B cell (primary cell): ENCODE results near the gene PLXNB1. TPM values are rescaled to one million over a fixed set of nuclear protein-coding genes. Genes with fewer than 3 reads are reported as not detected.
A peak's percentile ranks its signal among the peaks of the same experiment; 100 is the strongest.

Experiments used
- ATAC-seq: fragments of 200-7000 bp; cut with Tn5 transposase; one replicate; pipeline ENCODE4 v1.10.0; 2021; ENCODE audit warnings: low read depth, mild to moderate bottlenecking, moderate number of reproducible peaks, moderate library complexity
- CTCF ChIA-PET: fragments of 350-600 bp; sonication (Branson Sonifier 250); formaldehyde crosslinking; loops from one replicate; lab custom pipeline; 2021; ENCODE audit warnings: antibody characterized with exemption, inconsistent platforms; lab: Charles Lee
- POLR2A ChIA-PET: fragments of 350-600 bp; sonication (Branson Sonifier 250); formaldehyde crosslinking; loops from one replicate; lab custom pipeline; 2021; ENCODE audit warnings: antibody characterized with exemption; lab: Charles Lee
- DNase-seq: peaks from one replicate; pipeline ENCODE4 v3.0.0; 2013
- H2AFZ ChIP-seq: 2 replicates; pipeline ENCODE4 v1.6.1; 2012; ENCODE audit warnings: mild to moderate bottlenecking, low read depth, low read length; ENCODE audit not compliant: insufficient read depth, poor library complexity, severe bottlenecking
- H3K27ac ChIP-seq, 2 donors: 1 replicate in 1 of 2; 2 replicates in 1 of 2; pipeline ENCODE4 v1.5.1; 2012 to 2013; ENCODE audit warnings: low read length in 2 of 2, mild to moderate bottlenecking in 2 of 2, moderate library complexity in 1 of 2
- H3K27me3 ChIP-seq, 4 experiments: fragments of 200-600 bp in 1 of 4; sonication (generic) in 1 of 4; replicated peaks in 1 of 4; 1 replicate in 2 of 4; 2 replicates in 2 of 4; pipeline versions ENCODE4 v1.6.1 to v1.7.0; 2013 to 2016; ENCODE audit warnings: low read length in 3 of 4, mild to moderate bottlenecking in 2 of 4, mixed read lengths in 1 of 4, moderate library complexity in 1 of 4; ENCODE audit not compliant: insufficient read depth in 4 of 4, control insufficient read depth in 3 of 4; ENCODE audit errors: control extremely low read depth in 1 of 4
- H3K36me3 ChIP-seq, 2 experiments: replicated peaks in 1 of 2; 1 replicate in 1 of 2; 2 replicates in 1 of 2; pipeline versions ENCODE4 v1.6.1 to v1.7.1; 2013; ENCODE audit warnings: low read length in 1 of 2; ENCODE audit not compliant: insufficient read depth in 2 of 2, control insufficient read depth in 1 of 2; ENCODE audit errors: control extremely low read depth in 1 of 2, extremely low read depth in 1 of 2
- H3K4me1 ChIP-seq, 2 donors: fragments of 200-600 bp in 1 of 2; sonication (generic) in 1 of 2; 1 replicate in 1 of 2; 2 replicates in 1 of 2; pipeline versions ENCODE4 v1.5.1 to v1.6.1; 2013 to 2017; ENCODE audit warnings: low read length in 2 of 2; ENCODE audit not compliant: control insufficient read depth in 2 of 2, insufficient read depth in 2 of 2
- H3K4me2 ChIP-seq: replicated peaks from 2 replicates; pipeline ENCODE3; 2012; ENCODE audit warnings: mild to moderate bottlenecking, low read depth, low read length; ENCODE audit not compliant: poor library complexity, severe bottlenecking
- H3K4me3 ChIP-seq, 5 experiments: fragments of 200-600 bp in 1 of 5; sonication (generic) in 1 of 5; 1 replicate in 3 of 5; 2 replicates in 2 of 5; pipeline versions ENCODE4 v1.5.1 to v1.7.0; 2011 to 2016; ENCODE audit warnings: low read length in 4 of 5, mild to moderate bottlenecking in 4 of 5, low read depth in 2 of 5, control low read depth in 1 of 5, moderate library complexity in 1 of 5; ENCODE audit not compliant: insufficient read depth in 1 of 5; ENCODE audit errors: control extremely low read depth in 1 of 5, extremely low read depth in 1 of 5
- H3K79me2 ChIP-seq: fragments of 200-600 bp; sonication (generic); one replicate; pipeline ENCODE4 v1.6.0; 2016; ENCODE audit warnings: low read length; ENCODE audit not compliant: control insufficient read depth, insufficient read depth
- H3K9ac ChIP-seq: fragments of 200-600 bp; sonication (generic); 2 replicates; pipeline ENCODE4 v1.6.1; 2017; ENCODE audit warnings: mild to moderate bottlenecking, low read length, moderate library complexity
- H3K9me3 ChIP-seq, 3 donors: one replicate each; pipeline versions ENCODE4 v1.6.1 to v1.7.1; 2013; ENCODE audit warnings: low read length in 2 of 3; ENCODE audit not compliant: control insufficient read depth in 2 of 3, insufficient read depth in 1 of 3; ENCODE audit errors: control extremely low read depth in 1 of 3
- H4K20me1 ChIP-seq: 2 replicates; pipeline ENCODE4 v1.6.0; 2012; ENCODE audit warnings: mild to moderate bottlenecking, low read length; ENCODE audit not compliant: insufficient read depth, control insufficient read depth, poor library complexity, severe bottlenecking
- H3K27ac Mint-ChIP-seq: one replicate; pipeline ENCODE4 v1.8.0; 2021; ENCODE audit warnings: mixed read lengths
- H3K27me3 Mint-ChIP-seq: one replicate; pipeline ENCODE4 v1.8.0; 2021; ENCODE audit warnings: mixed read lengths
- H3K4me1 Mint-ChIP-seq: one replicate; pipeline ENCODE4 v1.8.0; 2021; ENCODE audit warnings: mixed read lengths
- H3K4me3 Mint-ChIP-seq: one replicate; pipeline ENCODE4 v1.8.0; 2021; ENCODE audit warnings: mixed read lengths
- H3K9me3 Mint-ChIP-seq: one replicate; pipeline ENCODE4 v1.8.0; 2022; ENCODE audit warnings: mixed read lengths; ENCODE audit not compliant: insufficient read depth
- EZH2 ChIP-seq: IDR thresholded peaks from 2 replicates; pipeline ENCODE4 v1.6.1; 2012; ENCODE audit warnings: borderline replicate concordance, low read depth, mild to moderate bottlenecking, moderate library complexity, low read length; ENCODE audit not compliant: insufficient read depth, poor library complexity, severe bottlenecking
- WGBS: methylation state at CpG from one replicate; pipeline ENCODE4 v1.1.5; 2013; ENCODE audit warnings: missing lambda C conversion rate; ENCODE audit not compliant: insufficient coverage; 5-methylcytosine and 5-hydroxymethylcytosine counted together
- intact Hi-C: fragments of 100-400 bp; cut with micrococcal nuclease; formaldehyde crosslinking; loops from one replicate; pipeline ENCODE4 v1.10.0; 2022
- polyA plus RNA-seq: library from polyadenylated mRNA; depleted of rRNA; stranded (reverse); fragments of >200 nt; gene quantifications from 2 replicates; pipeline ENCODE4 v1.2.3, GENCODE V29; 2012
- total RNA-seq, 2 donors: library from RNA; stranded (reverse); fragments of 120-200 nt in 1 of 2; gene quantifications; 1 replicate in 1 of 2; 2 replicates in 1 of 2; pipeline versions ENCODE4 v1.2.3 to v1.2.4, GENCODE V29; 2013 to 2022
- TF ChIP-seq, protein P1 (sequence below): fragments of 200-600 bp; IDR thresholded peaks from one replicate; pipeline ENCODE4 v1.8.0; 2022; ENCODE audit warnings: antibody characterized with exemption, mild to moderate bottlenecking

The PLXNB1 gene
- total and polyA plus RNA-seq, 2 donors (not counting 1 experiment from before 2014, with no cell fraction given): 0.95 to 5.0 TPM

DNA sequence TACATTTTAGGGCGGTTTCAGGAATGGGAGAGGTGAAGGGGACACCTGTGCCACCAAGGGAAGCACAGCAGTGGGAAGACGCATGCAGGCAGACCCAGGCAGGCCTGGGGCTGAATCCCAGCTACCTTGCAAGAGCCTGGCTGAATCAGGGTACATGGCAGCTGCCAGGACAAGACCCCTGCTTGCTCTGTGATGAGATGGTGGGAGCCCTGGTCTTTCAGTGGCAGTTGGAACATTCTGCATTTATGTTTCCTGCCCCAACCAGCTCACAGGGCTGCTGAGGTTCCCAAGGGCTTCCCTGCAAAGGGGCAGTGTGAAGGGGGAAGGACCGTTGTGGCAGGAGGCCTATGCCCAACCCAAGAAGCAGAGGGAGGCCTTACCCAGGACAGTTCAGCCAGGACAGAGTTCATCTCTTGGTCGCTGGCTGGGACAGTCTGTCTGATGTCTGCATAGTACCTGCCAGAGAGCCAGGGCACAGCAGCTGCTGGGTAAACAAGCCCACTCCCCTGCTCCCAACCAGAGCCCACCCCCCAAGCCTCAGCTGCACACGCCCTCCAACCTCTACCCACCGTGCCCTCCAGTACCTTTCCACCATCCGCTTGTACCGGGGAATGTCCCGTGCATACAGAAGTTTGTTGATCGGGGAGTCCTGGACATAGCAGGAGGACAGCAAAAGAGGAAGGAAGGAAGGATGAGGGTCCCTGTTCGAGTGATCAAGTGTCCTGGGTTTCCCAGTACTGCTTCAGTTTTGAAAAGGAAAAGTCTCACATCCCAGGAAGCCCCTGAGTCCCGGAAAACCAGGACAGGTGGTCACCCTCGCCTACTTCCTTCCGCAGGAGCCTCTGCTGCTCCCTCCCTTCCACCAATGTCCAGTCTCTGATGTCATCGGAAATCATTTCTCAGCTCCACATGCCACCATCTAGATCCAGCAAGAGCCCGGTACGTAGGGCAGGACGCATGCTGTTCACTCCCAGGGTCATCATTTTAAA, 23.1 kb downstream of the PLXNB1 start:
- Histone ChIP-seq H2AFZ (no peak overlapping the region), H3K9me3 (no peaks in the 10 kb centered on the region), H4K20me1 (no peaks in the 10 kb centered on the region), H3K27ac (no peak overlapping the region), H3K36me3 (no peaks in the 10 kb centered on the region), H3K9ac (no peak overlapping the region), H3K4me3 (no peak overlapping the region), H3K79me2 (no peaks in the 10 kb centered on the region), H3K4me1 (no peaks in the 10 kb centered on the region), H3K27me3 (no peaks in the 10 kb centered on the region), H3K4me2 (no peak overlapping the region)
- intact Hi-C loops: no loop called here
- H3K27me3 Mint-ChIP-seq: no peaks in the 10 kb centered on the region
- peak; percentile 2 for DNase-seq
- POLR2A ChIA-PET: no interaction called here
- ATAC-seq: no peak
- no peak overlapping the region for H3K27ac Mint-ChIP-seq
- H3K9me3 Mint-ChIP-seq: no peaks in the 10 kb centered on the region
- no peak overlapping the region for H3K4me3 Mint-ChIP-seq
- TF ChIP-seq, protein P1, sequence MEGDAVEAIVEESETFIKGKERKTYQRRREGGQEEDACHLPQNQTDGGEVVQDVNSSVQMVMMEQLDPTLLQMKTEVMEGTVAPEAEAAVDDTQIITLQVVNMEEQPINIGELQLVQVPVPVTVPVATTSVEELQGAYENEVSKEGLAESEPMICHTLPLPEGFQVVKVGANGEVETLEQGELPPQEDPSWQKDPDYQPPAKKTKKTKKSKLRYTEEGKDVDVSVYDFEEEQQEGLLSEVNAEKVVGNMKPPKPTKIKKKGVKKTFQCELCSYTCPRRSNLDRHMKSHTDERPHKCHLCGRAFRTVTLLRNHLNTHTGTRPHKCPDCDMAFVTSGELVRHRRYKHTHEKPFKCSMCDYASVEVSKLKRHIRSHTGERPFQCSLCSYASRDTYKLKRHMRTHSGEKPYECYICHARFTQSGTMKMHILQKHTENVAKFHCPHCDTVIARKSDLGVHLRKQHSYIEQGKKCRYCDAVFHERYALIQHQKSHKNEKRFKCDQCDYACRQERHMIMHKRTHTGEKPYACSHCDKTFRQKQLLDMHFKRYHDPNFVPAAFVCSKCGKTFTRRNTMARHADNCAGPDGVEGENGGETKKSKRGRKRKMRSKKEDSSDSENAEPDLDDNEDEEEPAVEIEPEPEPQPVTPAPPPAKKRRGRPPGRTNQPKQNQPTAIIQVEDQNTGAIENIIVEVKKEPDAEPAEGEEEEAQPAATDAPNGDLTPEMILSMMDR: no peak
- TF ChIP-seq EZH2: no peak
- CTCF ChIA-PET: interaction anchor here (1.1 to 2.0 kb wide), 4 partner anchors 30 to 142 kb away, joined by 3 to 11 read pairs (median 5); no protein-coding TSS in a partner anchor
- no peaks in the 10 kb centered on the region for H3K4me1 Mint-ChIP-seq
- WGBS: 85% methylated on average over 14 of the region's 18 CpGs

DNA sequence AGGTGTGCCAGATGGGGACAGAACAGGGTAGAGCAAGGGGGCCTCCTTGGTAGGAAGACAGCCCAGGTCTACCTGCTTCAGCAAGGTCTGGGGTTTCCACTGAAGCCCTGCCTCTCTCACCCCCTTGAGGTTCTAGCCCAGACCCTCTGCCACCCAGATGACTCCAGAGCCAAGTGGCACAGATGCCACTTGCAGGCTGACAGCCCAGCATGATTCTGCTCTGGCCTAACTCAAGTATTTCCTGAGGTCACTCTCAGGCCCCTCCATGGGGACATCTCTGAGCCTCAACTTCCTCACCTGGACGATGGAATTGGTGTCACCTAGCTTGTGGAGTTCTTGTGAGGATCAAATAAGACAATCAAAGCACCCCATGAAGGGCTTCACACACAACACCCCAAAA, 23.9 kb downstream of the PLXNB1 start:
- H3K4me1 ChIP-seq: no peaks in the 10 kb centered on the region
- H3K27me3 Mint-ChIP-seq: no peaks in the 10 kb centered on the region
- no peaks in the 10 kb centered on the region for H3K9me3 Mint-ChIP-seq
- no peak overlapping the region for H2AFZ ChIP-seq
- intact Hi-C loops: no loop called here
- H3K4me2 ChIP-seq: no peak overlapping the region
- DNase-seq: peak; percentile 3
- H3K79me2 ChIP-seq: no peaks in the 10 kb centered on the region
- no CpG with 5 or more reads among the region's 1 CpG for WGBS
- H3K27me3 ChIP-seq: no peaks in the 10 kb centered on the region
- no peak overlapping the region for H3K27ac ChIP-seq
- no peak for TF ChIP-seq EZH2
- TF ChIP-seq, protein P1: no peak
- H3K4me1 Mint-ChIP-seq: no peaks in the 10 kb centered on the region
- no peaks in the 10 kb centered on the region for H3K36me3 ChIP-seq
- no peaks in the 10 kb centered on the region for H3K9me3 ChIP-seq
- H3K27ac Mint-ChIP-seq: no peak overlapping the region
- no peaks in the 10 kb centered on the region for H4K20me1 ChIP-seq
- H3K4me3 ChIP-seq: no peak overlapping the region
- no peak for ATAC-seq
- ChIA-PET POLR2A (no interaction called here), CTCF (interaction anchor here (2.0 to 8.0 kb wide), 2 partner anchors 29 to 30 kb away, joined by 11 to 330 read pairs; partner anchors contain the start of genes CCDC51, PLXNB1 and TMA7)
- H3K9ac ChIP-seq: no peak overlapping the region
- no peak overlapping the region for H3K4me3 Mint-ChIP-seq
